Activated CD8-positive, alpha-beta memory T cell treated with anti-CD3 and anti-CD28 coated beads, Interleukin-2, amount 50 U/mL, for 1 hour (primary cell): ENCODE data around the gene BRCA2.

Experiments used
- DNase-seq: peaks from one replicate; pipeline ENCODE4 v3.0.0-alpha.2; 2020; ENCODE audit errors: extremely low read depth

BRCA2 gene, protein sequence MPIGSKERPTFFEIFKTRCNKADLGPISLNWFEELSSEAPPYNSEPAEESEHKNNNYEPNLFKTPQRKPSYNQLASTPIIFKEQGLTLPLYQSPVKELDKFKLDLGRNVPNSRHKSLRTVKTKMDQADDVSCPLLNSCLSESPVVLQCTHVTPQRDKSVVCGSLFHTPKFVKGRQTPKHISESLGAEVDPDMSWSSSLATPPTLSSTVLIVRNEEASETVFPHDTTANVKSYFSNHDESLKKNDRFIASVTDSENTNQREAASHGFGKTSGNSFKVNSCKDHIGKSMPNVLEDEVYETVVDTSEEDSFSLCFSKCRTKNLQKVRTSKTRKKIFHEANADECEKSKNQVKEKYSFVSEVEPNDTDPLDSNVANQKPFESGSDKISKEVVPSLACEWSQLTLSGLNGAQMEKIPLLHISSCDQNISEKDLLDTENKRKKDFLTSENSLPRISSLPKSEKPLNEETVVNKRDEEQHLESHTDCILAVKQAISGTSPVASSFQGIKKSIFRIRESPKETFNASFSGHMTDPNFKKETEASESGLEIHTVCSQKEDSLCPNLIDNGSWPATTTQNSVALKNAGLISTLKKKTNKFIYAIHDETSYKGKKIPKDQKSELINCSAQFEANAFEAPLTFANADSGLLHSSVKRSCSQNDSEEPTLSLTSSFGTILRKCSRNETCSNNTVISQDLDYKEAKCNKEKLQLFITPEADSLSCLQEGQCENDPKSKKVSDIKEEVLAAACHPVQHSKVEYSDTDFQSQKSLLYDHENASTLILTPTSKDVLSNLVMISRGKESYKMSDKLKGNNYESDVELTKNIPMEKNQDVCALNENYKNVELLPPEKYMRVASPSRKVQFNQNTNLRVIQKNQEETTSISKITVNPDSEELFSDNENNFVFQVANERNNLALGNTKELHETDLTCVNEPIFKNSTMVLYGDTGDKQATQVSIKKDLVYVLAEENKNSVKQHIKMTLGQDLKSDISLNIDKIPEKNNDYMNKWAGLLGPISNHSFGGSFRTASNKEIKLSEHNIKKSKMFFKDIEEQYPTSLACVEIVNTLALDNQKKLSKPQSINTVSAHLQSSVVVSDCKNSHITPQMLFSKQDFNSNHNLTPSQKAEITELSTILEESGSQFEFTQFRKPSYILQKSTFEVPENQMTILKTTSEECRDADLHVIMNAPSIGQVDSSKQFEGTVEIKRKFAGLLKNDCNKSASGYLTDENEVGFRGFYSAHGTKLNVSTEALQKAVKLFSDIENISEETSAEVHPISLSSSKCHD (N-terminal part only)

DNA sequence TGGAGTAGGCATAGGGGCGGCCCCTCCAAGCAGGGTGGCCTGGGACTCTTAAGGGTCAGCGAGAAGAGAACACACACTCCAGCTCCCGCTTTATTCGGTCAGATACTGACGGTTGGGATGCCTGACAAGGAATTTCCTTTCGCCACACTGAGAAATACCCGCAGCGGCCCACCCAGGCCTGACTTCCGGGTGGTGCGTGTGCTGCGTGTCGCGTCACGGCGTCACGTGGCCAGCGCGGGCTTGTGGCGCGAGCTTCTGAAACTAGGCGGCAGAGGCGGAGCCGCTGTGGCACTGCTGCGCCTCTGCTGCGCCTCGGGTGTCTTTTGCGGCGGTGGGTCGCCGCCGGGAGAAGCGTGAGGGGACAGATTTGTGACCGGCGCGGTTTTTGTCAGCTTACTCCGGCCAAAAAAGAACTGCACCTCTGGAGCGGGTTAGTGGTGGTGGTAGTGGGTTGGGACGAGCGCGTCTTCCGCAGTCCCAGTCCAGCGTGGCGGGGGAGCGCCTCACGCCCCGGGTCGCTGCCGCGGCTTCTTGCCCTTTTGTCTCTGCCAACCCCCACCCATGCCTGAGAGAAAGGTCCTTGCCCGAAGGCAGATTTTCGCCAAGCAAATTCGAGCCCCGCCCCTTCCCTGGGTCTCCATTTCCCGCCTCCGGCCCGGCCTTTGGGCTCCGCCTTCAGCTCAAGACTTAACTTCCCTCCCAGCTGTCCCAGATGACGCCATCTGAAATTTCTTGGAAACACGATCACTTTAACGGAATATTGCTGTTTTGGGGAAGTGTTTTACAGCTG lies at the start of gene BRCA2, which contains the start of gene ZAR1L:
Gene BRCA2, plus strand, starts transcription at position 271 of the 790 bp plus-strand sequence. CDS start 953 bp downstream, outside the sequence.
Gene ZAR1L, minus strand, starts transcription at position 126 of the 790 bp plus-strand sequence. CDS start 3,438 bp downstream, outside the sequence.
- DNase-seq = peak; percentile 55

DNA sequence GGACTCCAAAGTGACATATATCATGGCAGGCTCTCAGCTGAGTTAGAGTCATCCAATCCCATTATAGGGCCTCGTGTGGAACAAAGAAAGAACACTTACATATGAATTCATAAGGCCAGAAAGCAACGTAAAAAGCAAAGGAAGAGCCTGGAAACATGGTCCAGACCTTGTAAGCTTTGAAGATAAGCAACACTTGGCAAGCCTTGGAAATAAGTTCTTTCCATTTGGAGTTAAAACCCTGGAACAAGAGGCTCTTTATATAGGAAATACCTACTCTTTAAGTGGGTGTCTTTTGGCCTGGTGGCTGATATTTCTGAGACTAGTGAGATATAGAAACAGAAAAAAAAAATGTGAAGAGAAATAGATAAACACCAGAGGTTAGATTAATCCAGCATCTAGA lies 49.6 kb upstream of the BRCA2 start:
- no peak for DNase-seq

DNA sequence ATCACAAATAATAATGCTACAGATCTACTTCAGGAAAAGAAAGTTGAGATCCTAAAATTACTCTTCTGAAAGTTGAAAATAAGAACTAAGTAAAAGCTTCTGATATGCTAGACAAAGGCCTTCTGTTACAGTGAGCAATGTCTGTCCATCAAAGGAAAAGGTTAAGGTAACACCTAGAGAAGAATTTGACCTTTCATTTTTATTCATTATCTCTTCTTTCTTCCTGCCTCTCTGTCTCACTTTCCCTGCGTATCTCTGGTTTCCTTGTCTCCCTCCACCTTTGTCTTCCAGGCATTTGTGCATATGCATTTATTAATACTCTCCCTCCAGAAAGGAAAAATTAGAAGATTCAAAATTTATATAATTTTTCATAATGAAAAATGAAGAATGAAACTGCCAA lies 49.2 kb upstream of the BRCA2 start:
- no peak for DNase-seq

DNA sequence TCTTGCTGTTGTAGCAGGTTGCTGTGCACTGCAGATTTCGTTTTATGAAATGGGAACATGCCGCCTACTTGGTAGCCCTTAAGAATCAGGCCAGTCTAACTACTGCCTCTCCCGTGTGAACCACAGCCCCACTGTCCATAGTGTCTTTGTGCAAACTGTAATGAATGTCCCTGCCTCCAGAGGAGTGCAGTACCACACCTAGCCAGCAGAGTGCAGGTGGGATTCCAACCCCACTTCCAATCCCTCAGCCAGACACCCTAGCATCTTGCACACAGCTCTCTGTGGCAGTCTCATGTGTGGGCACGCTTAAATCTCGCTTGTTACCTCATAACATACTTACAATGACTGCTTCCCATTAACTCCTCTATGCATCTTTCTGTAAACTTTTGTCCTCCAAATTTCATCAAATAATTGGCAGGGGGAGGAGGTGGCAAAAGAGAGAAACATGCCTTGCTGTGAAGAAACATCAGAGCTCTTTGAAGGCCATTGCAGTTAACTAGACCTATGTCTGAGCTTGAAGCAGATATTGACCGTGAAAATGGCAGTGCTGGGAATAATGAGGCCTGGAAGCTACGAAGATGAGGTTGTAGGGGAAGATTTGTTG lies 47.4 kb upstream of the BRCA2 start:
- no peak for DNase-seq

DNA sequence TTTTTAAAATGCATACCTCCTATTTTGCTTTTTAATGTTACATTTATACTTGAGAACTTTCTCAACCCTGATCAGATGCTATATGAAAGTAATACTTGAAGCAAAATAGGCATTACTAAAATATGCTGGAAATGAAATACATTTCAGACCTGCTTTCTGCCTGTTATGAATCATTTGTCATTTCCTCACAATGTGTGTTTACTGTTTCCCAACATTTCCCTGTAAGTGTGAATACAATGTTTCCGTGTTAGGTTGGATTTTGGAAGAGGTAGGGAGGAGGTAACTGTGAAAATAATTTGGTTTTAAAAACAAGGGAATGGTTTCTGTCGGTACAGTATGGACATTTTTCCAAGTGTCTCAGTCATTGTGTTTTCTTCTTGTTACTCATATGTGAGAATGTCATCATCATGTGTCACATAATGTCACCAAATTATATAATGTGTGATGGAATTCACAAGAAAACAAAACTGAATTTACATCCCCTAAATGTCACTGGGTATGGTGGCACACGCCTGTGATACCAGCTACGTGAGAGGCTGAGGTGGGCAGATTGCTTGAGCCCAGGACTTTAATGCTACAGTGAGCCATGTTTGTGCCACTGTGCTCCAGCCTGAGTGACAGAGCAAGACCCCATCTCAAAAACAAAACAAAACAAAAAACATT lies 43.2 kb upstream of the BRCA2 start:
- no peak for DNase-seq

DNA sequence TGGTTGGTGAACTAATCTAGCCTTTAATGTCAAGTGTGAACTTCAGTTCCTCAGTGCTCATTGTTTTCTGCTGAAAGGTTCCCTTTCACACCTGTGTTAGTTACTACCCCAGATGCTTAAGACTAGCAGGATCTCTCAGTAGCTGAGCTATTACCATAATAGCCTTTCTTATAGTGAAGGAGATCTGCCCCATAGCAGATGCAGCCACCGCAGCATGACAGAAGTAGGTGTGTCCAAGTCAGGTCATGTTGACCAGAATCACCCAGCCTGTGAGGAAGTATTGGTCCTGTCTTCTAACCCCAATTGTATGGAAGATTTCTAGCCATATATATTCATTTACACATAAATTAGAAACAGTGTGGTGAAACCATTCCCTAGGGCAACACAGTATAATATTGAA lies 37.5 kb upstream of the BRCA2 start:
- DNase-seq = no peak

DNA sequence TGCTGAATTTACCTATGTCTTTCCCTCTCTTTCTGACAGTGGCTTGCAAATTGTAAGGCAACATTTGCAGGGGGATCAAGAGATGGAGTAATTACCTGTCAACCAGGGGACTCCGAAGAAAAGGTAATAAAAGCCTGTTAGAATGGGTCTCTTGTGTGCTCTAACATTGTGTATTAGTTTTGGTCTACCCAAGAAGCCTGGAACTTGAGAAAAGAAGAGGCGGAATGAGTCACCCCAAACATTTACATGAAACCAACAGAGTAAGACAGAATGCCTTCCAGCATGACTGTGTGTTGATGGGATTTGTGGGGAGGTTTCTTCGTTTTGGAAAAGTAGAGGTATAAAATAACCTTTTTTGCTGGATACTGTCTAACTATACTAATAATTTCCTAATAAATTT lies 36.9 kb upstream of the BRCA2 start:
- no peak for DNase-seq

DNA sequence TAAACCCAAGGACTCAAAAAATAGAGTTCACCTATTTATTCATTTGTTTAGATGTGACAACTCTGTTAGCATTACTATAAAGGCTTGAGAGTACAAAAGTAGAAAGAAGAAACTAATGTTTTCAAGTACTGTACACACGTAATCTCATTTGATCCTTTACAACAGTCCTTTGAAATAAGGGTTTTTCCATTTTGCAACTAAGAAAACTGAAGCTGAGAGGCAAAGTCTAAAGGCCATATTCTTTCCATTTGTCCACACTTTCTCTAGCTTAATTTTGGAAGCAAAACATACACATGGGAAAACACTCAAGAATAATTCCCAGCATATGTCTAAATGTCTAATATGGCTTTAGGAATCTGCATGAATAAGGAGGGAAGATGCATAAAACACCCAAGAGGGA lies 34.2 kb upstream of the BRCA2 start:
- no peak for DNase-seq

DNA sequence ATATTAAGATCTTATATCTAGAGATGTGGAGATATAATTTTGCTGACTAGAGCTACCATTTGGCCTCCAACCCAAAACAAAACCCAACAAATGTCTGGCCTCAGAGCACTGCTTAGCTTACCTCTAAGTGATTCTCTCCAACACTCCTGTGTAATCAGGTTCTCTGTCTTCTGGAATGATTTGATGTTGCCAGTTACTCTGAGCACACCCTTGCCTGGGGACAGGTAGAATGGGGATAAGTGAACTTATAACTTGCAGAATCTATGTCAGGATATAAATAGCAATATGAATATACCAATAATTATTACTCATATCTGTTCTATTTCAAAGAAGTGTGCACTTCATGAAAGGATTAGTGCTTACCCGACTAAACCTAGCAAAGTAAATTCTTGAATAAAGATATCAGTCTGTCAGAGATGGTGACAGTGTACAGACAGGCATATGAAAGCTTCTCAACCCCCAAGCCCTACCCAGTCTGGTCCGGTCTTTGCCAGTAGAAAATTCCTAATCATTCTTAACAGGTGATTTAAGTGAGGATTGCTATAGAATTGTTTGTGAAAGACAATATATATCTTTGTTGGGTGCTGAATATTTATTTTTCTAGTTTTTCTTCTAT lies 33.1 kb upstream of the BRCA2 start:
- DNase-seq = no peak

DNA sequence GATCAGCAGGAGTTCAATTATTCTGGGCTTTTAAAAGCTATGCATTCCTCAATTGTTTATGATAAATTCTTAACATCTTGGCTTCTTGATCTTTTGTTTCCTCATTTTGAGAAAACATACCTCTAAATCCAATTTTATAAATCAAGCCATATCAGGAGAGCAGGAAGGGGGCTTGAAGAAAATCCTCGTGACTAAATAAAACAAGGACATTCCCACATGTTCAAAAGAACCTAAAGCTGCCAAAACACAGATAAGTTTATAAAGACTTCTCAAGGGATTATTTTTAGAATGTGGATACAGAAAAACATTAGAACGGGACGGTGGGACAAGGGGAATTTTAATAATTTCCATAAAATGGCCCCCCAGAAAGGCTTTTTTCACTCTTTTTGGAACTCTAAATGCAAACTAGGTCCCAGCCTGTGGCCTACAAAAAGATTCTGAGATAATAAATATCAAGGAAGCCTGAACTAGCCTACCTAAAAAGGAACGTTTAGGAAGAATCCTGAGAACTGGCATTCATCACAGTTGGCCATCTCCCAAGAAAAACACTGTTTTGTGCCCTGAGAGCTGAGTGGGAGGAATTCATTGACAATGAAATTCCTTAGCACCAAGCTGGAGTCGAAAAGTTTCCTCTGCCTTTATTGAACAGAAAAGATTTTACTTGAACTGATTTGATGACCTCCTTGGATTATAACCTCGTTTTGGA lies 30.2 kb upstream of the BRCA2 start:
- no peak for DNase-seq

DNA sequence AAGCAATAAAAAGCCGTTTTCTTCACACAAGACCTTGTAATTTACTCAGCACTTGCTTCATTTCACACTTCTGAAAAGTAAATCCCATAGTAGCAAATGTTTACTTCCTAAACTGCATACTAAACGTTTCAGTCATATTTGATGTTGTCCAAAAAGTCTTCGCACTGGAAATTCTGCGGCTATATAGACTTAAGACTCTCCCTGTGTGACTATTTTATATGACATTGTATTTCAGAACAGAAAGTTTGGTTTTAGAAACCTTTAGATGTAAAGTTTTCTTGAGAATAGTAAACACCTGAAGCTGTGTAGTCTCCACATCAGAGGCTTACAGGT lies 29.7 kb upstream of the BRCA2 start:
- DNase-seq = no peak

DNA sequence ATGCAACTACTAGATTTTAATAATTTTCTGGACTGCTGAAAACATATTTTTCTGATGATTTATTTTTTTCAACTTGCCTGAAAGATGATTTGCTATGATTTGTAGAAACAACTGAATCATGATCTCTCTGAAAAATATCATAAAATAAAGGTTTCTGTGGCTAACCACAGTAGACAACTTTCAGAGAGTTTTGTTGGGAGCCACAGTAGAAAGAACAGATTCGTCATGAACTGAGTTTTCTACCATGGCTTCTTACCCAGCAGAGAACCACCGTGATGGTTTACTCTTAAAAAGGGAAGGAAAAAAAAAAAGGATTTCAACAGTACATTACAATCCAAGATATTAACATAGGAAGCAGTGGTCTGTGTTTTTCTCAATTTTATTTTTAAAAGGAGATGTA lies 18.1 kb upstream of the BRCA2 start:
- no peak for DNase-seq

DNA sequence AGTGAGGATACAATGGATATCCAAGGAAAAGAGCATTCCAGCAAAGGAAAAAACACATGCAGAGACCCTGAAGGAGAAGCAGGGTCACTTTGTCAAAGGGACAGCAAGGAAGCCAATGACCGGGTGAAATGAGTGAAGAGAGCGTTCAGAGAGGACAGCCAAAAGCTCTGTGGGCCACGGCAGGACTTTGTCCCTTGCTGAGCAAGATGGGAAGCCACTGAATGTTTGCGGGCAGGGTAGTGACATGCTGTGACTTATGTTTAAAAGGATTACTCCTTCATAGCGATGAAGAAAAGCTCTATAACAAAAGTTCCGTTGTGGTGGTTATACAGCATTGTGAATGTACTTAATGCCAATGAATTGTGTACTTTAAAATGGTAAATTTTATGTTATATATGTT lies 16.6 kb upstream of the BRCA2 start:
- no peak for DNase-seq

DNA sequence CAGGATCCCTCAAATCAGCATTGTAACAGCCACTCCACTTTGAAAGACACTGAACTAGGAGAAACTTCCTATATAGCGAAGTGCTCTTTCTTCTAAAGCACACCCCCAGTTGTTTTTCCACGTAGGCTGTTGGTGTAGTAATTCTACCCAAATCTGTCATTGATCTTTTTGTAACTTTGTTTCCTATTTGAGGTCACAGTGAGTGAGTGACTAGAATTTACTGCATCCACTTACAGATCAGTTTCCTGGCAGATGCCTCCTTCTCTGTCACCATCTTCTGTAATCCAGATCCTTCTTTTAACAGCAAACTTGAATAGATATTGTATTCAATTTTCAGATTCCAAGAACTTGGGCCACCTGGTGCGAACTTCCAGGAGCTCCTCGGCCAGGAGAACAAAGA lies 15.4 kb upstream of the BRCA2 start:
- DNase-seq = no peak

DNA sequence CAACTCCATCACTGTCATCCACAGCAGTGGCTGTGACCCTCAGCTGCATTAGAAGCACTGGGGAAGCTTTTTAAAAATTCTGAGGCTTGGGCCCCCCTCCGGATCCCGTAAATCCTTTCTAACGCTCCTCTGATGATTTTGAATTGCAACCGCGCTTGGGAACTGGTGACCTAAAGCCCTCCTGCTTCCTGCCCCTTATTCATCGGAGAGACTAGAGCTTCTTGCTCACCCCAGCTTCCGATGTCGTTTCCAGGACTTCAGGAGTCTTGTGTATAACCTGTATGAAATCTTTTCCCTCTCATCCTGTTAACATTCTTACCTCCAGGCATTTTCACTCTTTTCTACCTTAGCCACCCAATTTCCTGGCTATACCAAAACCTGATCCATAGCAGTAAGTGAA lies 14.9 kb upstream of the BRCA2 start:
- DNase-seq = no peak

DNA sequence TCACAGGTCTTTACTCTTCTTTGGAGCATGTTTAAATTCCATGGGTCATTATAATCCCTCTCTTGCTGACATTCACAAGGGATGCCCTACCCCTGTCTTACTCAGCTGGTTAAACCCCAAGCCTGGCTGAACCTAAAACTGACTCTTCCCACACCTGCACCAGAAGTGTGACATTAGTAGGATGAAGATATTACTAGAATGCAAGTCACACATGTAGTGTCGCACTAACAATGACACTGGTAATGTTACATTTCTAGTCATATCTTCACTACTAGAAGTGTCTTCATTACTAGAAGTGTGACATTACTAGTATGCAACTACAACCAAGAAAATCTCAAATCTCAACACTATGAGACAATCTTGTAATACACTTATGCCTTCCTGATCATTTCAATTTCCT lies 14.4 kb upstream of the BRCA2 start:
- no peak for DNase-seq

DNA sequence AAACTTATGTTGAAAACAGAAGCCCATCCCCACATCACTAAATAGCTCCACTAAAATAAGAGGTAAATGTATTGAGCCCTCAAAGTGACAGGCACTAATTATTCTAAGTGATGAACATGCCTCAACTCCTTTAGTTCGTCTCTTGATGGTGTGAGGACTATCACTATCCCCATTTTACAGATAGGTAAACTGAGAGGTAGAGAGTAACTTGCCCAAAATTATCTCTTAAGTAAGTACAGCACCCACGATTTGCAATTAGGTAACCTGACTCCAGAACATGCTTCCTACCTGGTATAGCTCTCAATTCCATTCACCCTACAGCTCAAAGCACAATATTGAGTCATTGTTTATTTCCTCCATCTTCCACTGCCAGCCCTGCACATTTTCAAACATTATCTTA lies 12.8 kb upstream of the BRCA2 start:
- DNase-seq = no peak

DNA sequence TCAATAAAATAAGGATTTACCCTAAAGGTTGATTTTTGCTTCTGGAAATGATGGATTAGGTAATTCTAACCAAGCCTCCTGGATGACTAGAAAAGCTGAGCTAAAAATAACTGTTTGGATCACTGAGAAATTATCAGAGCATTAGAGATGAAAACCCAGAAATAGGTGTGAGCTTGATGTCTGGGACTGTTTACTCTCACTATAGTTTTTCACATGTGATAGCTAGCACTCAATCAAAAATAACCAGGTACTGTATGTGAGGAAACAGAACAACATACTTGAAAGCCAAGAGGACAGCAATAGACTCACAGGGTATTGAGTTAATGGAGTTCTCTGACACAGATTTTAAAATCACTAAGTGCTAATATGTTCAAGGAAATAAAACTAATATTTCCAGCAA lies 9.7 kb upstream of the BRCA2 start:
- DNase-seq = no peak
